H1 (cell line): ENCODE measurements around the gene VASP. TPM values are rescaled to one million over a fixed set of nuclear protein-coding genes. Genes with fewer than 3 reads are reported as not detected.

Experiments
- EGR1 ChIP-seq: IDR thresholded peaks from 2 replicates; pipeline ENCODE4 v1.6.1; 2011; ENCODE audit warnings: low read depth, low read length, borderline replicate concordance
- EZH2 ChIP-seq: fragments of 200-600 bp; sonication (generic); IDR thresholded peaks from 2 replicates; pipeline ENCODE4 v1.7.1; 2012; ENCODE audit warnings: low read depth, mild to moderate bottlenecking, moderate library complexity, low read length, inconsistent platforms; ENCODE audit not compliant: severe bottlenecking
- RAD21 ChIP-seq, 2 experiments: IDR thresholded peaks in 1 of 2; conservative IDR thresholded peaks in 1 of 2; 2 replicates each; pipeline ENCODE4 v1.6.1; 2011; ENCODE audit warnings: low read depth in 2 of 2, low read length in 2 of 2, improper control_type of control experiment in 1 of 2, inconsistent platforms in 1 of 2, mild to moderate bottlenecking in 1 of 2, moderate library complexity in 1 of 2
- polyA plus RNA-seq, 7 experiments: library from polyadenylated mRNA; depleted of rRNA in 3 of 7; stranded (reverse) in 5 of 7; unstranded in 2 of 7; fragments of >200 nt in 5 of 7; fragments of 200-250 nt in 2 of 7; gene quantifications; 1 replicate in 5 of 7; 2 replicates in 1 of 7; 4 replicates in 1 of 7; pipeline versions ENCODE4 v1.2.1 to v1.2.3, GENCODE V29; 2011 to 2013; ENCODE audit warnings: missing spikeins in 2 of 7, mixed read lengths in 2 of 7
- total RNA-seq: library from RNA; stranded (reverse); fragmentation: NEBNext Ultra II Directional; extraction: Animal tissue kit (Norgen Biotek cat#: 25700); gene quantifications from 2 replicates; pipeline ENCODE4 v1.2.1, GENCODE V29; 2021
- TF ChIP-seq, protein P1 (sequence below): fragments of 300-600 bp; sonication (generic); IDR thresholded peaks from 2 replicates; pipeline ENCODE4 v1.7.1; 2012; ENCODE audit warnings: low read length, moderate library complexity, mild to moderate bottlenecking, inconsistent platforms; ENCODE audit not compliant: insufficient replicate concordance

VASP gene
- total and polyA plus RNA-seq, 2 of the 8 experiments (the other 6 are each of a cell fraction or from before 2014, with no cell fraction given), result 89.7 to 135 TPM

DNA sequence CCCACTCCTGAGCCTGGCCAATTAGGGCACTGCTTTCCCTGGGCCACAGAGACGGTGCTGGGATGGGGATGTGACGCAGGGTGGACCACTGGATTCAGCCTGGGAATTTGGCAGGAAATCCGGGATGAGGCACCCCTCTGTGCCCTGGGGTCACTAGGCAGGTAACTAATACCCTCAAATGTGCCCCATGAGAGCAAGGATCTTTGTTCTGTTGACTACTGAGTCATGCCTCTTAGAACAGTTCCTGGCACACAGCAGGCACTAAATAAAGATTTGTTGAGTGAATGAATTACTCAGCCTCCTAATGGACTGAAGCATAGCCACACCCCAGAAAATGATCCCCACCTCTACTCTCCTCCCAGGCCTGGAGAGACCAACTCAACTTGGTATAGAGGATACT is 61.5 kb downstream of the VASP start (continued):
- TF ChIP-seq, protein P1, sequence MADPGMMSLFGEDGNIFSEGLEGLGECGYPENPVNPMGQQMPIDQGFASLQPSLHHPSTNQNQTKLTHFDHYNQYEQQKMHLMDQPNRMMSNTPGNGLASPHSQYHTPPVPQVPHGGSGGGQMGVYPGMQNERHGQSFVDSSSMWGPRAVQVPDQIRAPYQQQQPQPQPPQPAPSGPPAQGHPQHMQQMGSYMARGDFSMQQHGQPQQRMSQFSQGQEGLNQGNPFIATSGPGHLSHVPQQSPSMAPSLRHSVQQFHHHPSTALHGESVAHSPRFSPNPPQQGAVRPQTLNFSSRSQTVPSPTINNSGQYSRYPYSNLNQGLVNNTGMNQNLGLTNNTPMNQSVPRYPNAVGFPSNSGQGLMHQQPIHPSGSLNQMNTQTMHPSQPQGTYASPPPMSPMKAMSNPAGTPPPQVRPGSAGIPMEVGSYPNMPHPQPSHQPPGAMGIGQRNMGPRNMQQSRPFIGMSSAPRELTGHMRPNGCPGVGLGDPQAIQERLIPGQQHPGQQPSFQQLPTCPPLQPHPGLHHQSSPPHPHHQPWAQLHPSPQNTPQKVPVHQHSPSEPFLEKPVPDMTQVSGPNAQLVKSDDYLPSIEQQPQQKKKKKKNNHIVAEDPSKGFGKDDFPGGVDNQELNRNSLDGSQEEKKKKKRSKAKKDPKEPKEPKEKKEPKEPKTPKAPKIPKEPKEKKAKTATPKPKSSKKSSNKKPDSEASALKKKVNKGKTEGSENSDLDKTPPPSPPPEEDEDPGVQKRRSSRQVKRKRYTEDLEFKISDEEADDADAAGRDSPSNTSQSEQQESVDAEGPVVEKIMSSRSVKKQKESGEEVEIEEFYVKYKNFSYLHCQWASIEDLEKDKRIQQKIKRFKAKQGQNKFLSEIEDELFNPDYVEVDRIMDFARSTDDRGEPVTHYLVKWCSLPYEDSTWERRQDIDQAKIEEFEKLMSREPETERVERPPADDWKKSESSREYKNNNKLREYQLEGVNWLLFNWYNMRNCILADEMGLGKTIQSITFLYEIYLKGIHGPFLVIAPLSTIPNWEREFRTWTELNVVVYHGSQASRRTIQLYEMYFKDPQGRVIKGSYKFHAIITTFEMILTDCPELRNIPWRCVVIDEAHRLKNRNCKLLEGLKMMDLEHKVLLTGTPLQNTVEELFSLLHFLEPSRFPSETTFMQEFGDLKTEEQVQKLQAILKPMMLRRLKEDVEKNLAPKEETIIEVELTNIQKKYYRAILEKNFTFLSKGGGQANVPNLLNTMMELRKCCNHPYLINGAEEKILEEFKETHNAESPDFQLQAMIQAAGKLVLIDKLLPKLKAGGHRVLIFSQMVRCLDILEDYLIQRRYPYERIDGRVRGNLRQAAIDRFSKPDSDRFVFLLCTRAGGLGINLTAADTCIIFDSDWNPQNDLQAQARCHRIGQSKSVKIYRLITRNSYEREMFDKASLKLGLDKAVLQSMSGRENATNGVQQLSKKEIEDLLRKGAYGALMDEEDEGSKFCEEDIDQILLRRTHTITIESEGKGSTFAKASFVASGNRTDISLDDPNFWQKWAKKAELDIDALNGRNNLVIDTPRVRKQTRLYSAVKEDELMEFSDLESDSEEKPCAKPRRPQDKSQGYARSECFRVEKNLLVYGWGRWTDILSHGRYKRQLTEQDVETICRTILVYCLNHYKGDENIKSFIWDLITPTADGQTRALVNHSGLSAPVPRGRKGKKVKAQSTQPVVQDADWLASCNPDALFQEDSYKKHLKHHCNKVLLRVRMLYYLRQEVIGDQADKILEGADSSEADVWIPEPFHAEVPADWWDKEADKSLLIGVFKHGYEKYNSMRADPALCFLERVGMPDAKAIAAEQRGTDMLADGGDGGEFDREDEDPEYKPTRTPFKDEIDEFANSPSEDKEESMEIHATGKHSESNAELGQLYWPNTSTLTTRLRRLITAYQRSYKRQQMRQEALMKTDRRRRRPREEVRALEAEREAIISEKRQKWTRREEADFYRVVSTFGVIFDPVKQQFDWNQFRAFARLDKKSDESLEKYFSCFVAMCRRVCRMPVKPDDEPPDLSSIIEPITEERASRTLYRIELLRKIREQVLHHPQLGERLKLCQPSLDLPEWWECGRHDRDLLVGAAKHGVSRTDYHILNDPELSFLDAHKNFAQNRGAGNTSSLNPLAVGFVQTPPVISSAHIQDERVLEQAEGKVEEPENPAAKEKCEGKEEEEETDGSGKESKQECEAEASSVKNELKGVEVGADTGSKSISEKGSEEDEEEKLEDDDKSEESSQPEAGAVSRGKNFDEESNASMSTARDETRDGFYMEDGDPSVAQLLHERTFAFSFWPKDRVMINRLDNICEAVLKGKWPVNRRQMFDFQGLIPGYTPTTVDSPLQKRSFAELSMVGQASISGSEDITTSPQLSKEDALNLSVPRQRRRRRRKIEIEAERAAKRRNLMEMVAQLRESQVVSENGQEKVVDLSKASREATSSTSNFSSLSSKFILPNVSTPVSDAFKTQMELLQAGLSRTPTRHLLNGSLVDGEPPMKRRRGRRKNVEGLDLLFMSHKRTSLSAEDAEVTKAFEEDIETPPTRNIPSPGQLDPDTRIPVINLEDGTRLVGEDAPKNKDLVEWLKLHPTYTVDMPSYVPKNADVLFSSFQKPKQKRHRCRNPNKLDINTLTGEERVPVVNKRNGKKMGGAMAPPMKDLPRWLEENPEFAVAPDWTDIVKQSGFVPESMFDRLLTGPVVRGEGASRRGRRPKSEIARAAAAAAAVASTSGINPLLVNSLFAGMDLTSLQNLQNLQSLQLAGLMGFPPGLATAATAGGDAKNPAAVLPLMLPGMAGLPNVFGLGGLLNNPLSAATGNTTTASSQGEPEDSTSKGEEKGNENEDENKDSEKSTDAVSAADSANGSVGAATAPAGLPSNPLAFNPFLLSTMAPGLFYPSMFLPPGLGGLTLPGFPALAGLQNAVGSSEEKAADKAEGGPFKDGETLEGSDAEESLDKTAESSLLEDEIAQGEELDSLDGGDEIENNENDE, result no peak
- TF ChIP-seq EGR1 (no peak), RAD21 (IDR thresholded peaks at IDR 0.05 in 1 of 2, conservative IDR thresholded peaks at IDR 0.05 in 1 of 2; ENCODE audit: low read depth in 2 of 2, low read length in 2 of 2) (no peak), EZH2 (no peak)
